K562 (cell line): ENCODE measurements around the gene PLEKHA1. TPM values are rescaled to one million over a fixed set of nuclear protein-coding genes. Genes with fewer than 3 reads are reported as not detected.

ENCODE experiments used
- CBX8 ChIP-seq: fragments of 200-600 bp; sonication (generic); IDR thresholded peaks from 2 replicates; pipeline ENCODE4 v1.6.1; 2012; ENCODE audit warnings: borderline replicate concordance, mixed run types, low read depth, mild to moderate bottlenecking, moderate library complexity, mixed read lengths, low read length, control low read depth, inconsistent platforms; ENCODE audit not compliant: poor library complexity, severe bottlenecking; ENCODE audit errors: extremely low read depth
- CEBPG ChIP-seq, 3 experiments: fragments of 200-800 bp in 1 of 3; sonication (Bioruptor generic) in 1 of 3; sonication (generic) in 1 of 3; formaldehyde crosslinking in 1 of 3; IDR thresholded peaks in 2 of 3; conservative IDR thresholded peaks in 1 of 3; 2 replicates each; pipeline versions ENCODE4 v1.6.1 to v1.8.0; 2016 to 2022; ENCODE audit warnings: missing compliant biosample characterization in 2 of 3, missing genetic modification characterization in 2 of 3, mild to moderate bottlenecking in 1 of 3, missing genetic modification reagents in 1 of 3
- COPS2 ChIP-seq: fragments of 450-650 bp; conservative IDR thresholded peaks from 2 replicates; pipeline ENCODE4 v1.6.1; 2016; ENCODE audit warnings: mild to moderate bottlenecking, moderate library complexity
- EP300 ChIP-seq: IDR thresholded peaks from 2 replicates; pipeline ENCODE4 v1.6.1; 2012; ENCODE audit warnings: low read length, improper control_type of control experiment
- HNRNPL ChIP-seq: fragments of 200-400 bp; formaldehyde crosslinking; IDR thresholded peaks from 2 replicates; pipeline ENCODE4 v1.6.1; 2017; ENCODE audit warnings: low read depth, mild to moderate bottlenecking, low read length
- MBD1 ChIP-seq: fragments of 250-450 bp; sonication (Bioruptor Pico); IDR thresholded peaks from 2 replicates; pipeline ENCODE4 v1.8.0; 2022; ENCODE audit warnings: inconsistent platforms
- NCOA4 ChIP-seq: fragments of 450-650 bp; IDR thresholded peaks from 2 replicates; pipeline ENCODE4 v1.6.1; 2018; ENCODE audit warnings: mild to moderate bottlenecking; ENCODE audit not compliant: partially characterized antibody
- NFIX ChIP-seq: fragments of 250-450 bp; sonication (Bioruptor Pico); IDR thresholded peaks from 2 replicates; pipeline ENCODE4 v1.4.0; 2020; ENCODE audit warnings: low read depth, mild to moderate bottlenecking, moderate library complexity
- PHF20 ChIP-seq: fragments of 450-650 bp; IDR thresholded peaks from 2 replicates; pipeline ENCODE4 v1.6.1; 2018; ENCODE audit not compliant: partially characterized antibody
- POLR2AphosphoS5 ChIP-seq: IDR thresholded peaks from 2 replicates; pipeline ENCODE4 v1.6.1; 2011; ENCODE audit warnings: mild to moderate bottlenecking, low read depth, low read length, moderate library complexity; ENCODE audit not compliant: control insufficient read depth, insufficient read depth
- RBM34 ChIP-seq: fragments of 200-400 bp; formaldehyde crosslinking; IDR thresholded peaks from 2 replicates; pipeline ENCODE4 v1.6.1; 2018; ENCODE audit warnings: low read length, borderline replicate concordance; ENCODE audit not compliant: insufficient read depth
- RCOR1 ChIP-seq, 2 experiments: IDR thresholded peaks; 2 replicates each; pipeline ENCODE4 v1.6.1; 2012; ENCODE audit warnings: low read depth in 2 of 2, low read length in 2 of 2, borderline replicate concordance in 1 of 2, improper control_type of control experiment in 1 of 2
- ZBED1 ChIP-seq: IDR thresholded peaks from 2 replicates; pipeline ENCODE4 v1.6.1; 2014
- polyA plus RNA-seq, 8 experiments: library from polyadenylated mRNA; depleted of rRNA in 4 of 8; stranded (reverse) in 5 of 8; unstranded in 3 of 8; fragments of >200 nt; fragmentation: Nextera tagmentation in 2 of 8; fragmentation: Illumina TruSeq in 1 of 8; extraction: Ambion mirVana in 2 of 8; extraction: Trizol in 1 of 8; gene quantifications; 2 replicates each; pipeline versions ENCODE4 v1.2.1 to v1.2.3, GENCODE V29; 2011 to 2014; ENCODE audit warnings: inconsistent platforms in 1 of 8, missing spikeins in 1 of 8
- total RNA-seq, 7 experiments: library from RNA; depleted of rRNA in 6 of 7; stranded (reverse); fragments of >200 nt in 6 of 7; fragmentation: Illumina TruSeq in 2 of 7; extraction: Trizol in 2 of 7; gene quantifications; 2 replicates each; pipeline versions ENCODE4 v1.2.1 to v1.2.3, GENCODE V29; 2011 to 2021; ENCODE audit warnings: low replicate concordance in 1 of 7

The PLEKHA1 gene
- total and polyA plus RNA-seq, 9 of the 15 experiments (the other 6 are each of a cell fraction or from before 2014, with no cell fraction given), result 0.05 to 4.7 (median 1.0) TPM

GRCh38 chr10:122392835-122393234 lies 18.3 kb downstream of the PLEKHA1 start (continued):
- TF ChIP-seq NCOA4 (no peak), CEBPG (CRISPR knock-in tag; IDR thresholded peaks at IDR 0.05) (no peak), CEBPG (tag; conservative IDR thresholded peaks at IDR 0.05 in 1 of 2, IDR thresholded peaks at IDR 0.05 in 1 of 2) (no peak), COPS2 (no peak), PHF20 (no peak), EP300 (no peak), ZBED1 (no peak), RCOR1 (IDR thresholded peaks at IDR 0.05; ENCODE audit: borderline replicate concordance in 1 of 2, low read depth in 2 of 2, low read length in 2 of 2) (no peak), NFIX (CRISPR knock-in tag) (no peak), MBD1 (CRISPR knock-in tag) (no peak), RBM34 (no peak), HNRNPL (no peak), CBX8 (no peak), POLR2AphosphoS5 (no peak)
- TF ChIP-seq, all 486 proteins: peak for 0
